Adrenal gland (tissue), 12 donors: Measurements from ENCODE around the gene PARP12. TPM values are rescaled to one million over a fixed set of nuclear protein-coding genes. Genes with fewer than 3 reads are reported as not detected.

Experiments
- DNase-seq, 7 donors: peaks; one replicate each; pipeline ENCODE4 v3.0.0-alpha.2; 2019 to 2020
- H3K27ac ChIP-seq, 5 donors: fragments of 200-600 bp; sonication (generic) in 4 of 5; 1 replicate in 3 of 5; 2 replicates in 2 of 5; pipeline versions ENCODE4 v1.5.1 to v1.8.0; 2016 to 2020; ENCODE audit warnings: mild to moderate bottlenecking in 1 of 5
- H3K27me3 ChIP-seq: fragments of 200-600 bp; 2 replicates; pipeline ENCODE4 v1.8.0; 2021
- H3K36me3 ChIP-seq, 2 donors: fragments of 200-600 bp; replicated peaks in 1 of 2; 1 replicate in 1 of 2; 2 replicates in 1 of 2; pipeline versions ENCODE4 v1.5.1 to v1.8.0; 2018 to 2022
- H3K4me1 ChIP-seq, 2 donors: fragments of 200-600 bp; replicated peaks in 1 of 2; 1 replicate in 1 of 2; 2 replicates in 1 of 2; pipeline versions ENCODE4 v1.5.1 to v1.8.0; 2018 to 2021
- H3K4me3 ChIP-seq, 4 donors: fragments of 200-600 bp; sonication (generic) in 3 of 4; one replicate each; pipeline ENCODE4 v1.5.1; 2016 to 2018
- H3K9me3 ChIP-seq, 3 donors: fragments of 200-600 bp; sonication (generic) in 1 of 3; replicated peaks in 1 of 3; 1 replicate in 2 of 3; 2 replicates in 1 of 3; pipeline versions ENCODE4 v1.5.1 to v1.8.0; 2016 to 2021
- CTCF ChIP-seq, 6 experiments: fragments of 450-650 bp in 4 of 6; fragments of 200-600 bp in 2 of 6; sonication (generic) in 1 of 6; IDR thresholded peaks; 1 replicate in 5 of 6; 2 replicates in 1 of 6; pipeline versions ENCODE4 v1.5.1 to v1.8.0; 2016 to 2021; ENCODE audit warnings: antibody characterized with exemption in 6 of 6, mild to moderate bottlenecking in 2 of 6, moderate library complexity in 1 of 6
- POLR2A ChIP-seq, 2 donors: fragments of 450-650 bp; IDR thresholded peaks; one replicate each; pipeline ENCODE4 v1.6.1; 2017; ENCODE audit warnings: antibody characterized with exemption in 2 of 2, mild to moderate bottlenecking in 2 of 2, moderate library complexity in 1 of 2
- WGBS, 4 donors: extraction: QIAGEN DNeasy Blood & Tissue Kit in 2 of 4; methylation state at CpG; one replicate each; pipeline versions ENCODE4 v1.1.5 to v1.1.7; 2013 to 2017; 5-methylcytosine and 5-hydroxymethylcytosine counted together
- intact Hi-C, 2 donors: fragments of 100-400 bp; cut with DNase I; formaldehyde crosslinking; loops; one replicate each; pipeline versions ENCODE4 v1.14.1 to v1.15.0; 2022 to 2023
- polyA plus RNA-seq, 3 donors: library from polyadenylated mRNA; stranded (reverse); fragments of 200-250 nt in 2 of 3; fragments of 350-450 nt in 1 of 3; fragmentation: Illumina TruSeq in 1 of 3; extraction: RNeasy Lipid Tissue Mini Kit (QIAGEN cat#74804) in 1 of 3; gene quantifications; one replicate each; pipeline ENCODE4 v1.2.3, GENCODE V29; 2013 to 2014
- total RNA-seq, 9 donors: library from RNA; depleted of rRNA in 4 of 9; stranded (reverse); fragments of >200 nt in 4 of 9; fragments of 120-200 nt in 1 of 9; fragmentation: NEBNext Ultra II Directional in 1 of 9; extraction: Animal tissue kit (Norgen Biotek cat#: 25700) in 1 of 9; gene quantifications; one replicate each; pipeline versions ENCODE4 v1.1.0 to v1.2.4, GENCODE V29; 2013 to 2023
- donor health status: healthy with polysubstance abuse.
- donor health status: Bipolar disorder and iron deficiency.
- donor health status: DM: yes; HTN: yes; CAD: no.
- donor health status: DM: no; HTN: no; CAD: no.
- donor health status: DM: no; HTN: no; CAD: no.
- donor health status: DM: yes; HTN: yes; CAD: no.

Gene PARP12
- total and polyA plus RNA-seq, 12 donors, result 11.5 to 49.4 (median 24.1) TPM

GRCh38 chr7:140048138-140048537 lies 14.6 kb downstream of the PARP12 start:
- intact Hi-C loops, result no loop called here
- H3K9me3 ChIP-seq, result no peaks in the 10 kb centered on the region
- no peaks in the 10 kb centered on the region for H3K27me3 ChIP-seq
- 93 to 98% (median 97%) methylated on average over 4 of the region's 4 CpGs for WGBS, 4 donors
- H3K4me1 ChIP-seq, result peaks cover 14 to 27% of the 10 kb centered on the region in 2 donors
- H3K36me3 ChIP-seq, result no peaks in the 10 kb centered on the region
- TF ChIP-seq CTCF (IDR thresholded peaks at IDR 0.05), result no peak
- TF ChIP-seq POLR2A (IDR thresholded peaks at IDR 0.05), result no peak
- H3K4me3 ChIP-seq, result no peak overlapping the region
- DNase-seq, result no peak
- H3K27ac ChIP-seq, result no peak overlapping the region

GRCh38 chr7:140047197-140047596 lies 15.6 kb downstream of the PARP12 start:
- Histone ChIP-seq H3K4me1 (peaks cover 14 to 27% of the 10 kb centered on the region in 2 donors), H3K4me3 (no peak overlapping the region), H3K36me3 (no peaks in the 10 kb centered on the region), H3K27me3 (no peaks in the 10 kb centered on the region), H3K27ac (no peak overlapping the region), H3K9me3 (no peaks in the 10 kb centered on the region)
- intact Hi-C loops, result no loop called here
- no peak for DNase-seq
- TF ChIP-seq POLR2A (IDR thresholded peaks at IDR 0.05) (no peak), CTCF (IDR thresholded peaks at IDR 0.05) (no peak)
- 89 to 100% (median 97%) methylated on average over 3 of the region's 3 CpGs for WGBS, 4 donors

- no peak overlapping the region for H3K4me3 ChIP-seq
- H3K9me3 ChIP-seq, result no peaks in the 10 kb centered on the region
- peak in 1 of 7 donors; percentile 44 for DNase-seq
- intact Hi-C loops, result no loop called here
- H3K4me1 ChIP-seq, result peaks cover 14 to 27% of the 10 kb centered on the region in 2 donors
- 32 to 48% (median 39%) methylated on average over 6 of the region's 6 CpGs for WGBS, 4 donors
- peak overlapping the region in 2 of 5 donors; percentile 19 to 38 for H3K27ac ChIP-seq
- no peak for TF ChIP-seq POLR2A (IDR thresholded peaks at IDR 0.05)
- TF ChIP-seq CTCF (IDR thresholded peaks at IDR 0.05), result no peak
- no peaks in the 10 kb centered on the region for H3K27me3 ChIP-seq
- no peaks in the 10 kb centered on the region for H3K36me3 ChIP-seq
These were observed 17.1 kb downstream of the PARP12 start for GRCh38 chr7:140045697-140046096.

GRCh38 chr7:140044251-140044650 lies 18.5 kb downstream of the PARP12 start:
- Histone ChIP-seq H3K4me1 (peaks cover 3 to 14% of the 10 kb centered on the region in 2 donors), H3K4me3 (no peak overlapping the region), H3K27me3 (no peaks in the 10 kb centered on the region), H3K36me3 (no peaks in the 10 kb centered on the region), H3K9me3 (no peaks in the 10 kb centered on the region), H3K27ac (no peak overlapping the region)
- no peak for DNase-seq
- WGBS, 4 donors, result 95 to 98% (median 96%) methylated on average over 6 of the region's 6 CpGs
- TF ChIP-seq POLR2A (IDR thresholded peaks at IDR 0.05) (no peak), CTCF (IDR thresholded peaks at IDR 0.05) (no peak)
- intact Hi-C loops, result no loop called here
